Astrocyte of the hippocampus (primary cell): ENCODE data around the gene NOXRED1.

ENCODE experiments used
- DNase-seq: peaks from one replicate; pipeline ENCODE4 v3.0.0; 2011; ENCODE audit warnings: low read depth, low spot score

Gene NOXRED1

GRCh38 chr14:77409131-77409533, 14.2 kb downstream of the NOXRED1 start:
- peak; percentile 5 for DNase-seq

- no peak for DNase-seq
Observed at GRCh38 chr14:77407158-77407557, 16.2 kb downstream of the NOXRED1 start.

- peak; percentile 5 for DNase-seq
Observed at GRCh38 chr14:77406718-77407117, 16.6 kb downstream of the NOXRED1 start.

GRCh38 chr14:77406086-77406485, 17.2 kb downstream of the NOXRED1 start:
- DNase-seq = no peak

GRCh38 chr14:77403768-77404167, 19.6 kb downstream of the NOXRED1 start:
- DNase-seq = no peak

GRCh38 chr14:77400216-77400615, 23.1 kb downstream of the NOXRED1 start:
- no peak for DNase-seq

- no peak for DNase-seq
Observed at GRCh38 chr14:77390188-77390587, 33.1 kb downstream of the NOXRED1 start.

GRCh38 chr14:77378701-77379100, 44.6 kb downstream of the NOXRED1 start:
- DNase-seq = no peak

- DNase-seq = no peak
Observed at GRCh38 chr14:77377502-77377844, 45.9 kb downstream of the NOXRED1 start.

- peak; percentile 95 for DNase-seq
Observed at GRCh38 chr14:77376771-77377501, 46.4 kb downstream of the NOXRED1 start, which contains the start of the genes SAMD15 and TMED8. Gene SAMD15 (plus strand): TSS chr14:77377379. CDS start chr14:77377419, 40 bp downstream. Gene TMED8 (minus strand): TSS chr14:77377094. CDS start chr14:77377053, 41 bp downstream.

- DNase-seq = no peak
Observed at GRCh38 chr14:77375973-77376770, 47.2 kb downstream of the NOXRED1 start.

GRCh38 chr14:77375164-77375950, 48.0 kb downstream of the NOXRED1 start:
- no peak for DNase-seq

- DNase-seq = peak; percentile 49
Observed at GRCh38 chr14:77372304-77372841, 51.0 kb downstream of the NOXRED1 start.

- DNase-seq = no peak
Observed at GRCh38 chr14:77369285-77369684, 54.0 kb downstream of the NOXRED1 start.

- DNase-seq = no peak
Observed at GRCh38 chr14:77364146-77364545, 59.2 kb downstream of the NOXRED1 start.

- no peak for DNase-seq
Observed at GRCh38 chr14:77359626-77360025, 63.7 kb downstream of the NOXRED1 start.

GRCh38 chr14:77356899-77357298, 66.4 kb downstream of the NOXRED1 start:
- DNase-seq = no peak

GRCh38 chr14:77355811-77356210, 67.5 kb downstream of the NOXRED1 start:
- no peak for DNase-seq

- no peak for DNase-seq
Observed at GRCh38 chr14:77353469-77354141, 69.7 kb downstream of the NOXRED1 start.

- no peak for DNase-seq
Observed at GRCh38 chr14:77347751-77348150, 75.6 kb downstream of the NOXRED1 start.

GRCh38 chr14:77346495-77346894, 76.8 kb downstream of the NOXRED1 start:
- DNase-seq = no peak
